GM18526 (cell line): ENCODE data around the gene MAD1L1.

ENCODE experiments used
- POLR2A ChIP-seq: IDR thresholded peaks from 3 replicates; pipeline ENCODE4 v1.6.1; 2011; ENCODE audit not compliant: insufficient read length; ENCODE audit errors: extremely low read depth

MAD1L1 gene

DNA sequence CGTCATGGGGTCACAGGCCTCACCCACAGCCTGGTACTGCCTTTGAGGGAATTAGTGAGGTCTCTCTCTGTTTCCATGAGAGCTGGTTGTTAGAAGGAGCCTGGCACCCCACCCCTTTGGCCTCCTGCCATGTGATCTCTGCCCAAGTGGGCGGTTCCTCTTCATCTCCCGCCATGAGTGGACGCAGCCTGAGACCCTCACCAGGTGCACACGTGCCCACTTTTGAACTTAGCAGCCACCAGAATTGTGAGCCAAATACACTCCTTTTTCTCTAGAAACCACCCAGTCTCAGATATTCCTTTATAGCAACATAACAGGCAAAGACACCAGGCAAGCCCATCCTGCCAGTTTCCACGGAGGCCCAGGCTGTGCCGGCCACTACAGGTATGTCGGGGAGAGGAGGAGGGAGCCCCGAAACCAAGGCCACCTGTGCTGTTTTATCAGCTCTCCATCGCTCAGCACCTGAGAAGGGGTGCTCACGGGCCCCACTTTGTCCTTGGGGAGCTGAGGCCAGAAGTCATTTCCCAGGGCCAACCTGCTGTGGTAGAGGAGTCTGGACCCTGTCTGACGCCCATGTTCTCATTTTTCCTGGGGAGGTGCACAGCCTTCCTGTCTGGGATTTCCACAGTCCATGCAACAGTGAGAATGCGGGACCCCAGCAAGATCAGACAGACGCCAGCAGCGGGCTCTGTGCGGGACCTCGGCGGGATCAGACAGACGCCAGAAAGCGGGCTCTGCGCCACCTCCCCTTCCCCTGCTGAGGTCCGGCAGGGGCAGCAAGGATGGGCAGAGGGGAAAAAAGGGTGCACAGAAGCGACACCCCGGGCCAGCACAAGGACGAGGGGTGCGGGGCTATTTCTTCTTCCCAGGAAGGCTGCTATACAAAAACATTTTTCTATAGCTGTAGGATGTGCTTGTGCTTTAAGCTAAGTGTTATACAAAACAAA lies 342.2 kb downstream of the MAD1L1 start:
- TF ChIP-seq POLR2A: no peak

DNA sequence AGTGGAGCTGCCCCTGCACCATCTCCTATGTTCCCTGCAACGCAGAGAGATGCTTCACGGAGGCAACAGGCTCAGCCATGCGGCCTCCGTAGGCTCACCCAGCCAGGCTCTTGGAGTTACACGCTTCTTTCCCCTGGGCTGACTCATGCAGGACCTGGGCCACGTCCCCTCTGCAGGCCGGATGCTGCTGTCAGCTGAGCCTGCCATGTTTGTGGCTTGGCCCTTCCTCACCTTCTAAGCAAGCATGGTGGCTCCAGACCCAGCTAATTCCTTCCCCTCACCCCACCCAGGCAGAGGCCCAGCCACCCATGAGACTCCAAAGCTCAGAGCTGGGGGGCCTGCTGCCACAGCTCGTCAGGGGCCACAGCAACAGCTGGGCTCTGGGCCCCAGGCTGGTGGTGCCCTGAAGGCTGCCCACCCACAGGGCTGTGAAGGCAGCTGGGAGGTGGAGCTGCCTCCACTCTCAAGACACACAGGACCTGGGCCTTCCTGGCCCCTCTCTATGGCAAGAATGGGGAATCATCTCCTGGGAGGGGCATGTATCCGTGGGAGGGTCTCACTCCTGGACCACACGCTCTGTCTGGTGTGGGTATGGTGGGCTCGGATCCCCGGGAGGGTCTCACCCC lies 343.1 kb downstream of the MAD1L1 start:
- TF ChIP-seq POLR2A: no peak

DNA sequence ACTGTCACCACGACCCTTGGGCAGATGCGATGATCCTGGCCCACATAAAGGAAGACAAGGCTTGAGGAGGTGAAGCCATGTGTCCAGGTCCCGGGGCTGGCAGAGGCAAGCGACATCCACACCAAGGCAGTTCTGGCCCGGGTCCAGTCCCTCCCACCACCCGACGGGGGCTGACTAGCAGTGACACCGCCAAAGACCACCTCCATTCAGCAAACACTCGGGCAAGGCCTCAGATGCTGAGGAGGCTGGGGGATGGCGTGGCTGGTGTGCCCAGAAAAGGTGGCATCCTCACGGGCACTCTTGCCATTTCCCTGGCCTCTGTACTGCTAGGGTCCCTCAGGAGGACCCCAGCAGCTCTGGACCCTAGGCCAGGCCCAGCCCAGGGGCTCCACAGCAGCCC lies 343.7 kb downstream of the MAD1L1 start:
- no peak for TF ChIP-seq POLR2A

- no peak for TF ChIP-seq POLR2A
Observed at GRCh38 chr7:1888425-1888824, 344.3 kb downstream of the MAD1L1 start.

DNA sequence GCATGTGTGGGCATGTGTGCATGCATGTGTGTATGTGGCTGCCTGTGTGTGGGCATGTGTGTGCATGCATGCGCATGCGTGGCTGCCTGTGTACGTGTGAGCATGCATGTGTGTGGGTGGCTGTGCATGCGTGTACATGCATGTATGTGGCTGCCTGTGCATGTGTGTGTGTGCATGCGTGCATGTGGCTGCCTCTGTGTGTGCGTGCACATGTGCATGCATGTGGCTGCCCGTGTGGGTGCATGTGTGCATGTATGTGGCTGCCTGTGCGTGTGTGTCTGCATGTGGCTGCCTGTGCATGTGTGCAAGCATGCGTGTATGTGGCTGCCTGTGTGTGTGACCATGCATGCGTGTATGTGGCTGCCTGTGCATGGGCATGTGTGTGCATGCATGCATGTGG lies 345.5 kb downstream of the MAD1L1 start:
- no peak for TF ChIP-seq POLR2A

DNA sequence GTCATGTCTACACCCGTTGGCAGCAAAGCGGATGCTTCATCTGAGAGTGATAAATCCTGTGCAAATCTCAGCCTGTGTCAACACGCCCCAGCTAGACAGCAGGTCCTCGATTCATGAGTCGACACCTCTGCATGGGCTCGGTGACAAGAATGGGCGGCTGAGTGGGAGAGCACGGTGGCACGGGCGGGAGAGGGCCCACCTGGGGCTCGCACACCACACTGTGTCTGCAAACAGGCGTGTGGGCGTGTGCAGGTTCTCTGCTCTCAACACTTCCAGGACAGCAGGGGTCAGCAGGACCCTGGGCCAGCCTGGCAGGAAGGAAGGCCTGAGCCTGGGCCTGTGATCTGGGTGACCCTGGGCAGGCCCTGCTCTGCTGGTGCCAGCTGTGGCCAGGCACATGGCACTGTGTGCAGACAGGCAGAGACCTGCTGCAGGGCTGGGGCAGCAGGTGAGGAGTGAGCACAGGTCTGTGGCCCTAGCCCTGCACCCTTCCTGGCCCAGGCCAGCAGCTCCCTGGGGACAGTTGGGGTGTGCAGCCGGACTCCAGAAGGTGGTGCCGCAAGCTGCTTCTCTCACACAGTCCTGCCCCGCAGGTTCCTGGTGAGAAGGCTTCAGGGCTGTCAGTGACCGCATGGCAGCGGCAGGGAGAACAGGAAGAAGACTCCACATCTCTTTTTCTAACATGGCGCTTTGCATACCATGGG lies 346.2 kb downstream of the MAD1L1 start:
- no peak for TF ChIP-seq POLR2A

DNA sequence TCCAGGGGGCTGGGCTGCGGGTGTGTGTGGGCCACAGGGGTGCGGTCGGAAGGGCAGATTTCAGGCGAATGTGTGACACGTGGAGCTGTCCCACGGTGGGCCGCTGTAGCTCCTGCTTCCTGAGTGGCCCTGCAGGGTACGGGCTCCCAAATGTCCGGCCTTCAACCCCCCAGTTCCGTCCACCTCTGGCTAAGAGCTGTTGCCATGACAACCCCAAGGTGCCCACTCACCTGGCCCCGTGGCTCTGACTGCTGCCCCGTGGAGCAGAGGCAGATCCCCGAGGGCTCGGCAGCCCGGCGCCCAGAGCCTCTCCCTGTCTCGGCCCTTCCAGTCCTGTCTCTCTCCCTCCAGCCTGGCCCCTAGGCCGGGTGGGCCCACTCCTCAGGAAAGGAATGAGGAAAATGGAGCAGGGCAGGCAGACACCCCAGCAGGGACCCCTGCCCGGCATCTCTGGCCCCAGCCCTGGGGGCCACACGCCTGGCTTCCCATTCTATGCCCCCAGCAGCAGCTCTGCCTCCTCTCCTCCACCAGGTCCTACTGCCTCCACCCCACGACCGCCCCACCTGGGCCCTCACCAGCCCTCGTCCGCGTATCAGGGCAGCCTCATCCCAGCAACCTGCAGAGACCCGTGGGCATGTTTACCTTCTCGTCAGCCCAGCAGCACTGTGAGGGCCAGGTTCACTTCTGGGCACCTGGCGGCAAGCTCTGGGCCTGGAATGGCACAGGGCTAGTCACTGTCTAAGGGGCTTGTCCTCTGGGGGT lies 347.1 kb downstream of the MAD1L1 start:
- no peak for TF ChIP-seq POLR2A

- TF ChIP-seq POLR2A: no peak
Observed at GRCh38 chr7:1884583-1885350, 348.0 kb downstream of the MAD1L1 start.

GRCh38 chr7:1883834-1884582 lies 348.7 kb downstream of the MAD1L1 start:
- TF ChIP-seq POLR2A: no peak

DNA sequence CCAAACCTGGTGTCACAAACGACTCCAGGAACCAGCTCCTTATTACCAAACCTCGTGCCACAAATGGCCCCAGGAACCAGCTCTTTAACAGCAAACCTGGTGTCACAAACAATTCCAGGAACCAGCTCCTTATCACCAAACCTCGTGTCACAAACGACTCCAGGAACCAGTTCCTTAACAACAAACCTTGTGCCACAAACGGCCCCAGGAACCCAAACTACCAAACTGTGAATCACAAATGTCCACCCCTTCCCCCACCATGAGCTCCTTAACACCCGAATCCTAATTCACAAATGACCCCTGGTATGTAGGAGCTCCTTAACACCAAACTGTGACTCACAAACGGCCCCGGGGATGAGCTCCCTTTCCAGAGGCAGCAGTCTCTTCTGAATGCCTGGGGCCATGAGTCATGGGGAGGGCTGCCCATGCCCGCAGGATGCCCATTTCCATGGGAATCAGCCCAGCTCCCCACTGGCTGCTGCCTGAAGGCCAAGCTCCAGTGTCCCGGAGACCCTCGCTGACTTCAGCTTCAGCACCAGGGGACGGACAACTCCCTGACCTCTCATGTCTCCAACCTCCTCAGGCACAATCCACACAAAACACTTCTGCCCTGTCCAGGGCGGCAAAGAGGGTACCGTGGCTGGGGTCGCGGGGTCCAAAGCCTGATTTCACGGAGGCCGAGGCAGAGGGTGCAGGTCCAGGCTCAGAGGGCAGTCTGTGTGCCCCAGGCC lies 349.5 kb downstream of the MAD1L1 start:
- TF ChIP-seq POLR2A: no peak

DNA sequence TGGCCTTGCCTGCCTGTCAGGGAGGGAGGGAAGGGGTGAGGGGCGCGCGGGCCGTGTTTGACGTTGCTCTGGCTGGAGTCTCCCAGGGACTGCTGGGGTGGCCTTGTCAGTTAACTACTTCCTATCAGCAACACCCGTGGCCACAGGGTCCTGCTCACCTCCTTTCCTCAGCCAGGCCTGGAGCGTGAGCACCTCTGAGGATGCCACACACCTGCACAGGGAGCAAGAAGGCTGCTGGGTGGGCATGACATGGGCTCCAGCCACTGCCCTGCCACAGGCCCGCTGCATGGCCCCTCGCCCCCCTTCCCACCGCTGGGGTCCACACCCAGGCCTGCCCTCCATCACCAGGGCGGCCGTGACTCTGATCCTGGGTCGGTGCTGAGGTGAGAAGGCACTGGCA lies 350.3 kb downstream of the MAD1L1 start:
- no peak for TF ChIP-seq POLR2A

GRCh38 chr7:1881946-1882345 lies 350.8 kb downstream of the MAD1L1 start:
- TF ChIP-seq POLR2A: no peak
